Measurements from ENCODE around the gene MOCOS.

The MOCOS gene

DNA sequence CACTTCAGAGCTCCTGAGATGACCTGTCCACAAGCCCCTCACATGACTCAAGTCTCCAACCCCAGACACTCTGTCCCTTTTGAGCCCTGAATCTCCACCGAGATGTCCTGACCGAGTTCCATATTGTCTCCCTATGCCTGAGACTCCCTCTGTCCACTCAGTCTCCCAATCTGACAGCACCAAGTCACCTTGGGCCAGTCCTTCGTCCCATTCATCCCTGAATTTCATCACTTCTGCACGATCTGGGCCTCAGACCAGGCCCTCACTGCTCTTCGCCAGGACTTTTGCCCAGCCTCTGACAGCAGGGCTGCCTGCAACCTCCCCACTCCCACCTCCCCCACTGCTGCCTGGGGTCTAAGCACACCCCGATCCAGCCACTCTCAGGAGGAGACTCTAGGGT, 4.3 kb upstream of the MOCOS start:
- TF ChIP-seq FOXM1 (IDR thresholded peaks at IDR 0.05; ENCODE audit: borderline replicate concordance, low read depth), result no peak
- no peak for TF ChIP-seq YY1 (IDR thresholded peaks at IDR 0.05; ENCODE audit: low read depth)
- TF ChIP-seq CREB1 (IDR thresholded peaks at IDR 0.05; ENCODE audit: low read depth), result no peak
- TF ChIP-seq EGR1 (IDR thresholded peaks at IDR 0.05), result no peak
- TF ChIP-seq TAF1 (IDR thresholded peaks at IDR 0.05; ENCODE audit: low read depth), result no peak
- TF ChIP-seq TEAD4 (IDR thresholded peaks at IDR 0.05), result no peak

- TF ChIP-seq ZBTB7A (IDR thresholded peaks at IDR 0.05; ENCODE audit: low read depth), result no peak
- TF ChIP-seq, protein P1, sequence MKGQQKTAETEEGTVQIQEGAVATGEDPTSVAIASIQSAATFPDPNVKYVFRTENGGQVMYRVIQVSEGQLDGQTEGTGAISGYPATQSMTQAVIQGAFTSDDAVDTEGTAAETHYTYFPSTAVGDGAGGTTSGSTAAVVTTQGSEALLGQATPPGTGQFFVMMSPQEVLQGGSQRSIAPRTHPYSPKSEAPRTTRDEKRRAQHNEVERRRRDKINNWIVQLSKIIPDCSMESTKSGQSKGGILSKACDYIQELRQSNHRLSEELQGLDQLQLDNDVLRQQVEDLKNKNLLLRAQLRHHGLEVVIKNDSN (IDR thresholded peaks at IDR 0.05), result no peak
- TF ChIP-seq CEBPB (IDR thresholded peaks at IDR 0.05), result no peak
- no peak for TF ChIP-seq RAD21 (IDR thresholded peaks at IDR 0.05; ENCODE audit: low read depth)
- no peak for TF ChIP-seq YY1 (IDR thresholded peaks at IDR 0.05; ENCODE audit: low read depth)
These were observed 3.3 kb upstream of the MOCOS start for GRCh38 chr18:36183987-36184386.

DNA sequence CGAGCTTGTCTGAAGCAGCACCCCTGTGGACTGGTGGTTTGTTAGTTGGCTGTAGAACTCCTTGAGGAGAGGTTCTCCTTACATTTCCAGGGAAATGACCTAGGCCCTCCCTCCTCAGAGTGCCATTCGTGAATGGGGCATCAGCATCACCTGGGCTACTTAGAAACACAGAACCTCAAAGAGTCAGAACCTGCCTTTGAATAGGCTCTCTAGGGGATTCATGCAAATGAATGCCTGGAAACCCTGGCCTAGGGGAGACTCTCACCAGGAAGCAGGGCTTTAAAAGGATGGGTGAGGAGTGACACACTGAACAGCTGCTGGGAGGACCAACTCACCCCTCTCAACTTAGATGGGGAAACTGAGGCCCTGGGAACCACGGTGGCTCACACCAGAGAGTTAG, 2.1 kb upstream of the MOCOS start:
- TF ChIP-seq ZBTB7A (IDR thresholded peaks at IDR 0.05; ENCODE audit: low read depth), result no peak
- no peak for TF ChIP-seq REST (IDR thresholded peaks at IDR 0.05; ENCODE audit: low read depth)
- TF ChIP-seq, protein P1 (IDR thresholded peaks at IDR 0.05), result no peak
- TF ChIP-seq YY1 (IDR thresholded peaks at IDR 0.05; ENCODE audit: low read depth), result no peak
- no peak for TF ChIP-seq TCF12 (IDR thresholded peaks at IDR 0.05; ENCODE audit: low read depth)
- TF ChIP-seq CREB1 (IDR thresholded peaks at IDR 0.05; ENCODE audit: low read depth), result no peak

DNA sequence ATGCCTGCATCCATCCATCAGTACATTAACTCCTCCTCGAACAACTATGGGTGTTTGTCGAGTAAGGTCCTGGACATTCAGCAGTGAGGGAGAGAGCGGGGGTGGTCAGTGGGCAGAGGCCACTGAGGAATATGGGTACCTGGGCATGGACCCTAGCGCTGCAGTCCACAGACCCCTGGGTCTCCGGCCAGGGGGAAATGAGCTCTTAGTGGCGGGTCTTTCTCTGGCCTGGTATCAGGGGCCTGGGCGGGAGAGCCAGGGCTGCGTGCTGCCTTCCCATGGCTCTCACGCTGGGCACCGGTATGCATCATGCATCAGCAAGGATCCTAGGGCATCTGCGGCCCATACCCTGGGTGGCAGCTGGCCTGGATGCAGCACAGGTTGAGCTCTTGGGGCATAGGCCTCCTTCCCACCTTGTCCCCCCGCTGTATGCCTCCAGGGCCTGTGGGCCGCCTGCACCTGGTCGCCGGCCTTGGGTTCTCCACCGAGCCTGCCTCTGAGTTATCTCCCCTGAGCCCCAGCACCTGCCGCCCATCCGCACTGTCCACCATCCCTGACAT, 1.3 kb upstream of the MOCOS start:
- TF ChIP-seq TCF12 (IDR thresholded peaks at IDR 0.05; ENCODE audit: low read depth) (no peak), TAF1 (IDR thresholded peaks at IDR 0.05; ENCODE audit: low read depth) (no peak), NFIC (IDR thresholded peaks at IDR 0.05) (no peak), EP300 (IDR thresholded peaks at IDR 0.05; ENCODE audit: borderline replicate concordance) (no peak), TEAD4 (IDR thresholded peaks at IDR 0.05) (no peak), EGR1 (IDR thresholded peaks at IDR 0.05) (no peak), RAD21 (IDR thresholded peaks at IDR 0.05; ENCODE audit: low read depth) (no peak), CREB1 (IDR thresholded peaks at IDR 0.05; ENCODE audit: low read depth) (no peak), MAX (IDR thresholded peaks at IDR 0.05) (no peak), CEBPB (IDR thresholded peaks at IDR 0.05) (no peak), FOXM1 (IDR thresholded peaks at IDR 0.05; ENCODE audit: borderline replicate concordance, low read depth) (no peak), YY1 (IDR thresholded peaks at IDR 0.05; ENCODE audit: low read depth) (no peak), ZBTB7A (IDR thresholded peaks at IDR 0.05; ENCODE audit: low read depth) (no peak), REST (IDR thresholded peaks at IDR 0.05; ENCODE audit: low read depth) (no peak)
- TF ChIP-seq, protein P1 (IDR thresholded peaks at IDR 0.05), result no peak

DNA sequence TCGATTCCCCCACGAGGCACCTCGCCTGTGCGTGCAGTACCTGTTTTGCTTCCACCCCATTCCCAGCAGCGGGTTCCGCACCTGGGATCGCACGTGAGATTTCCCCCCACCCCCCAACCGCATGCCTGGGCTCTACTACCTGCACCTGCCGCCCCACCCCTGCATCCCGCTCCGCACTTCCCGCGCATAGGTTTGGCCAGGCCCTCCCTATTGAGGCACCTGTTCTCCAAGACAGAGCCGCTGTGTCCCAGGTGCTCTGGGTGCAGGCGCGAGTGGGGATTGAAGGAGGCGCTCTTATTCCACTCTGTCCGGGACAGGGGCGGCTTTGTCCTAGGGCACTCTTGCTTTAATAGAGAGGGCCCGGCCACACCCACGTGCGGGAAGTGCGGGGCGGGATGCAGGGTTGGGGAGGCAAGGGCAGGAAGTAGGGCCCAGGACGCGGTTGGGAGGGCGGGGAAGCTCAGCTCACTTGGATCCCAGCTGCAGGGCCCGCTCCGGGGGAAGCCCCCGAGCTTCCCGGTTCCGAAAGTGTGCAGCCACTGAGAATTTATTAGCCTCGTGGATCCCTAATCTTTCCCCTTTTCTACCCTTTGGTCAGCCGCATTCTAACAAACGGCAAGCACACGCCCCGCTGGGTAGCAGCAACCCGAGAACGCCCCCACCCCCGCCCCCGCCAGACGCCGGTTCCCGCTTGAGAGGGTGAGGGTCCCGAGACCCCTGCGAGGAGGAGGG, 670 bp upstream of the MOCOS start:
- no peak for TF ChIP-seq CEBPB (IDR thresholded peaks at IDR 0.05)
- no peak for TF ChIP-seq EGR1 (IDR thresholded peaks at IDR 0.05)
- TF ChIP-seq YY1 (IDR thresholded peaks at IDR 0.05; ENCODE audit: low read depth), result no peak
- peak; percentile 98 for TF ChIP-seq ZBTB7A (IDR thresholded peaks at IDR 0.05; ENCODE audit: low read depth)
- TF ChIP-seq TEAD4 (IDR thresholded peaks at IDR 0.05), result no peak
- TF ChIP-seq, protein P1 (IDR thresholded peaks at IDR 0.05), result no peak
